DOHH2 (cell line): Measurements from ENCODE around the gene TGOLN2.

ENCODE experiments used
- CTCF ChIP-seq: fragments of 200-600 bp; sonication (generic); IDR thresholded peaks from one replicate; pipeline ENCODE4 v1.5.1; 2014; ENCODE audit warnings: antibody characterized with exemption, mild to moderate bottlenecking, low read depth, low read length; ENCODE audit not compliant: poor library complexity, severe bottlenecking
- EZH2phosphoT487 ChIP-seq: fragments of 200-600 bp; sonication (generic); IDR thresholded peaks from 2 replicates; pipeline ENCODE4 v1.6.1; 2017; ENCODE audit warnings: borderline replicate concordance, mild to moderate bottlenecking, antibody characterized with exemption, low read length, moderate library complexity, mixed read lengths

GRCh38 chr2:85324639-85325465, 2.9 kb downstream of the TGOLN2 start:
- TF ChIP-seq CTCF (no peak), EZH2phosphoT487 (no peak)
